T-helper 22 cell (primary cell): ENCODE data around the gene TMEM74B.

Source experiments
- DNase-seq: peaks from one replicate; pipeline ENCODE4 v3.0.0-alpha.2; 2020; ENCODE audit warnings: low read depth

The TMEM74B gene

DNA sequence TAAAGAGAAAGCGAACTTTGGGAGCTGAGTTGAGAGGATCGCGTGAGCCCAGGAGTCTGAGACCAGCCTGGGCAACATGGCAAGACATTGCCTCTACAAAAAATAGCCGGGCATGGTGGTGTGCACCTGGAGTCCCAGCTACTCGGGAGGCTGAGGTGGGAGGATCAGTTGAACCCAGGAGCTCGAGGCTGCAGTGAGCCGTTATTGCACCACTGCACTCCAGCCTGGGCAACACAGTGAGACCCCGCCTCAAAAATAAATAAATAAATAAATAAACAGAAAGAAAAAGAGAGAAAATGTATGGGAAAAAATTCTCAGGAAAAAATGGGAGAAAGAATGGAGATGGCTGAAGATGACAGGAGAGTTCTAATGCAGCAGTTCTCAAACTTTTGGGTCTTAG, 21.0 kb upstream of the TMEM74B start:
- DNase-seq, result no peak

- DNase-seq, result no peak
Observed at GRCh38 chr20:1204576-1204975, 19.8 kb upstream of the TMEM74B start.

DNA sequence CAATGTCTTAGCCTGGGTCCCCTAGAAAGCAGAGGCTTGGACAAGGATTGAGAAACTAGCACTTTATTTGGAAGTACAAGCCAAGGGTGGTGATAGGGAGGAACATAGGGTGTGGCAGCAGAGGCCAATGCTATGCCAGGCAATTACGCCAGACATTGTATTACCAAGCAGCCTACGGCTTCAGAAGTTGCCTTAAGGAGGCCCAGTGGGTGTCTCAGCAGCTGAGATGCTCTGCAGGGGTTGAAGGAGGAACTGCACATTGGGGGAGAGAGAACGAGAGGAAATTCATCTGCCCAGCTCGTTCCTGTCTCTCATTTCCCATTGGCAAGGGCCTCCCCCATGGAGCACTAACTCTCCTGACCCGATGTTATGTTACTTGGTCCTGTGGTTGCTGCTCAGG, 19.3 kb upstream of the TMEM74B start:
- DNase-seq, result no peak

DNA sequence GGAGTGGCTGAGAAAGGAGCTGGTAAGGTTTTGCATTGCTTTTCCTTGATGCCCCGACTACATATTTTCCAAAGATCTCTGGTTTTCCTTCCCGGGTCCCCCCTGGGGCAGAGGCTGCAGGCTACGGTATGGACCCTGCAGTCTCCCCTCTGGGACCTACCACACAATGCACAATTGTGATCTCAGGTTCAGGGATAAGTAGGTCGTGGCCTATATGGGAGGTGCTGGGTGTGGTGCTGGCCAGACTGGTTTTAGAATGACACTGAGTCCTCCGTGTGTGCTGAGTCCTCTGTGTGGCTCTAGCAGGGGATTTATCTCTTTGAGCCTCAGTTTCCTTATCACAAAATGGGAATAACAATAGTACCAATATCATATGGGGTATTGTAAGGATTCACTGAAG, 18.8 kb upstream of the TMEM74B start:
- no peak for DNase-seq

DNA sequence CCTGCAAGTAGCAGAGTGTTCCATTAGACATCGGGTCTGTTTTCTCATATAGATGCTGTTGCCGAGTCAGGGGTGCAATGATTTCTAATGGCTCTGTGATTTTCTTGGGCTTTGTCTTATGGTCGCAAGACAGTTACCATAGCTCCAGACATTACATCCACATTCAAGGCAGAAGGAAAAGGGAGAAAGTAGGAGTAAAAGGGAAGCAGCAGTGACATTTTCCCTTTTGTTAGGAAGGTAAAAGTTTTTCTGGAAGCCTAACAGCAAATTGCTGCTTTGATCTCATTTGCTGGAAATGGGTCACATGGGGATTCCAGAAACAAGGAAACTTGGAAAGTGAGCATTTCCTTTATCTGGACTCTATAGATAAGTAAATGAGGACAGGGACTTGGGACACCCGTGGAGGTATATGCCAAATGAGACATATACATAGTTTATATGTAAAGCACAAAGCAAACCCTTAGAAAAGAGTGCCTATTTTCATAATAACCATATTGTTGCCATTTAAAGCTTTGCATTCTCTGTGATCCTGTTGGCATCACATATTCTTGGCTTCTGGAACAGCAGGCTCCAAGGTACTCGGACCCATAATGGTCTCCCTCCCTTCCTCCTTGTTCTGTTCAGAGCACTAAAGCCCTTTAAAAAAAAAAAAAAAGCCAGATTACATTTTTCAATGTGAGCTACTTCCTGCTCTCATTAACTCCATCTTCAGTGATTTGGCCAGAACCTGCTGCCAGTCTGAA, 18.2 kb upstream of the TMEM74B start, which contains the start of gene C20orf202:
C20orf202 (plus strand) TSS at position 693 of the 743 bp plus-strand sequence. CDS start 132 bp downstream, outside the sequence.
- DNase-seq, result no peak

- no peak for DNase-seq
Observed at GRCh38 chr20:1199964-1200363, 15.2 kb upstream of the TMEM74B start.

- DNase-seq, result no peak
Observed at GRCh38 chr20:1199212-1199873, 14.6 kb upstream of the TMEM74B start.

DNA sequence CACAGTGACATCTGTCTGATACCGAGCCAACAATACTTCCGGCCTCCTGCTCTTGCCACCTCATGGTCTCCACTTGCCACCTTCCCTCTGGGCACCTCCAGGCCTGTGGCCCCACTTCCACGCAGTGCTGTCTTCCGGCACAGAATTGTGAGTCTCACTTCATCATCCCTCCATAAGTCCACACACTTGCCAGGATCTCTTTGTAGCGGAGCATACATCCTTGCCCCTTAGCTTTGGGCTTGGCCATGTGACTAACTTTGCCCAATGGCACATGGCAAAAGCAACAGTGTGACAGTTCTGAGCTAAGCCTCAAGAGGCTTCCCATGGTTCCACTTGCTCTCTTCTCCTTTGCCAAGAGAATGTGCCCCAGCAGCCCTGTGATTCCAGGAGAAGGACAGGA, 14.0 kb upstream of the TMEM74B start:
- no peak for DNase-seq

- no peak for DNase-seq
Observed at GRCh38 chr20:1197801-1198200, 13.0 kb upstream of the TMEM74B start.

- DNase-seq, result no peak
Observed at GRCh38 chr20:1196634-1197033, 11.9 kb upstream of the TMEM74B start.

- no peak for DNase-seq
Observed at GRCh38 chr20:1195226-1195625, 10.4 kb upstream of the TMEM74B start.

DNA sequence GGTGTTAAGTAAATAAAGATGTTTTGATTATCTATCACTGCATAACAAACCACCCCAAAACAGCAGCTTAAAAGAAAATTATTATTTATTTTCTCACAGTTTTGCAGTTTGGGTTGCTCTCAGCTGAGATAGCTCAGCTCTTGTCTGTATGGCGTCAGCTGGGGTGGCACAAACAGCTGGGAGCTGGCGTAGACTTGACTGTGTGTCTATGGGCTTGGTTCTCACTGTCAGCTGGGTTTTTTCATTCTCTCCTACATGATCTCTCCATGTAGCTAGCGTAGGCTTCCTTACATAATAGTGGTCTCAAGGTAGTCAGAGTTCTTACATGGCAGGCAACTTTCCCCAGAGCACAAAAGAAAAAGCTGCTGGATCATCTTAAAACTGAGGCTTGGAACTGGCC, 6.5 kb upstream of the TMEM74B start:
- DNase-seq, result no peak

GRCh38 chr20:1190847-1191246, 6.1 kb upstream of the TMEM74B start:
- no peak for DNase-seq

DNA sequence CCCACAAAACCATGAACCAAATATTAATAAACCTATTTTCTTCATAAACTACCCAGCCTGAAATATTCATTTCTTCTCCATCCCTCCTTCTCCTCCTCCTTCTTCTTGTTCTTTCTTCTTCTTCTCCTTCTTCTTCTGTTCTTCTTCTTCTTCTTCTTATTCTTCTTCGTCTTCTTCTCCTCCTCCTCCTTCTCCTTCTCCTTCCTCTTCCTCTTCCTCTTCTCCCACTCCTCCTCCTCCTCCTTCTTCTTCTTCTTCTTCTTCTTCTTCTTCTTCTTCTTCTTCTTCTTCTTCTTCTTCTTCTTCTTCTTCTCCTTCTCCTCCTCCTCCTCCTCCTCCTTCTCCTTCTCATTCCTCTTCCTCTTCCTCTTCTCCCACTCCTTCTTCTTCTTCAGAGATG, 5.0 kb upstream of the TMEM74B start:
- DNase-seq, result no peak

DNA sequence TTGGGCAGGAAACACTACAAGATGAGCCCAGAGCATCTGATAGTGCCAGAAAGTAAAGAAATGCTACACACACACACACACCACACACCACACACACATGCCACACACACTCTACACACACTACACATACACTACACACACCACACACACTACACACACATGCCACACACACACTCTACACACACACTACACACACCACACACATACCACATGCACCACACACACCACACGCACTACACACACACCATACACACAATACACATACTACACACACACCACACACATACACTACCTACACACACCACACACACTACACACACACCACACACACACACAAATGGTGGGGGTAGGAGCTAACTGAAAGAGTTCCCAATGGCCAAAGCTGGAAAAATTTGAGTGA, 3.6 kb upstream of the TMEM74B start:
- no peak for DNase-seq

DNA sequence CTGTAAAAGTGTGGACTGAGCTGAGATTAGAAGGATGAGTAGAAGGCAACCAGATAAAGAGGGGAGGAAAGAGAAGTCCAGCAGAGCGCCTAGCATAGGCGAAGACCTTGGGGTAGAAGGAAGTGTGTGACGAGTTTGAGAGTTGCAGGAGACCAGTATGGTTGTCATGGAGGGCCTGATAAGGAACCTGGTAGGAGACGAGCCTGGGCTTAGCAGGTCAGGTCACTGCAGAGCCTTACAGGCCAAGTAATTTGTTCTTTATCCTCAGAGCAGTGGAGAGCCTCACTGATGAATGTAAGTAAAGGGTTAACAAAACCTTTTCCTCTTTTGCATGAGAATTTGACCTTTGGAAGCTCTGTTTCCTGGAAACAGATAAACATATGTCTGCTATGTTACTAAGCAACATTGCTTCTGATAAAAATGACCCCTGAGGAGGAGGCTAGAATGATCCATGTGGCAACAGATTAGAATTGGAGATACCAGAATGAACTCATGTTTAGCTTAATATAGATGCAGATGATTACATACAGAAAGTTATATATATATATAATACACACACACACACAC, 2.9 kb upstream of the TMEM74B start:
- no peak for DNase-seq

- no peak for DNase-seq
Observed at GRCh38 chr20:1186367-1186991, 1.7 kb upstream of the TMEM74B start.

DNA sequence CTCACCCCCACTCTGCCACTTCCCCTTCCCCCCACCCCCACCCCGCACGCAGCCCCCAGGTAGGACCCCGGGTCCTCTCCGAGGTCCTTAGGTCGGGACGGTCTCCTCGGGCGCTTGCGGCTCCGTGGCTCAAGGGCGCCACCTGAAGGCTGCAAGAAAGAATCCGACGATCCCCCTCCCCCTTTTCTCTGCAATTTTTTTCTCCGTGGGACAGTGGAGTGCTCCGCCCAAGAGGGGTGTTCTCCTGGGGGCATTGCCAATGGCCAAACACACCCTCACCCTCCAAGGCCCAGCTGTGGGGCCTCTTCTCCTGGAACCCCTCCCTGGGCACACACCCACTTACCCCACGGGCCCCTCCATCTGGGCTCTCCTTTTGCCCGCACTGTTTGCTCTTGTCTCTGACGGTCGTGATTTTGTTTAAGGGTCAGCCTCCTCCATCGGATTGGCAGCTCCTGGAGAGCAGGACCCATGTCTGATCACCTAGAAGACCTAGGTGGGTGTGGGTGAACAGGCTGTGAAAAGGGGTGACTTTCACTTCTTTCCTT, 1.1 kb upstream of the TMEM74B start:
- DNase-seq, result no peak

GRCh38 chr20:1185316-1185741, 548 bp upstream of the TMEM74B start:
- DNase-seq, result no peak

- no peak for DNase-seq
Observed at GRCh38 chr20:1184260-1184637, 532 bp downstream of the TMEM74B start.

GRCh38 chr20:1183153-1183552, 1.6 kb downstream of the TMEM74B start:
- DNase-seq, result no peak

DNA sequence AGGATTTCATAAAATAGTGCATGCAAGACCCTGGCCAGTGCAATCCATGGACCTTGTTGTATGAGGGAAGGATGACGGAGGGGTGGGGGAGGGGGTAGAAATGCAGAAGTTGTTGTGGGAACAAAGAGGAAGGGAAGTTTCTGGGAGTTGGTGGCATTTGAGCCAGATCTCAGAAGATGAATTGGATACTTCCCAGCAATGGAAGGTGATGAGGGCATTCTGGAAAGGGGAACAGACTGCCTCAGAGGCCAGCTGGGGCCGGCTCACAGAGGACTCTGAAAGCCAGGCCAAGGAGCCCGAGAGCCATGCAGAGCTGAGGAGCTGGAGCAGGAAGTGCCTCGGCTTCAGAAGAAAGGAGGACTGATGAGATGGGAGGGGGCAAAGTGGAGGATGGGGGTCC, 2.7 kb downstream of the TMEM74B start:
- no peak for DNase-seq

GRCh38 chr20:1180949-1181348, 3.8 kb downstream of the TMEM74B start:
- no peak for DNase-seq
